HG03196 (cell line): ENCODE results near the gene STRIT1.
"Not testable (repeated sequence)": the region's sequence is repeated elsewhere in the genome, so short reads cannot be mapped to it uniquely, and the experiment has no call there.

Source experiments
- ATAC-seq: cut with Tn5 transposase; IDR thresholded peaks from one replicate; pipeline ENCODE4 v1.9.1; 2021; ENCODE audit not compliant: unreplicated experiment

Gene STRIT1

GRCh38 chr3:155313916-155314315 is 20.4 kb upstream of the STRIT1 start:
- no peak for ATAC-seq

DNA sequence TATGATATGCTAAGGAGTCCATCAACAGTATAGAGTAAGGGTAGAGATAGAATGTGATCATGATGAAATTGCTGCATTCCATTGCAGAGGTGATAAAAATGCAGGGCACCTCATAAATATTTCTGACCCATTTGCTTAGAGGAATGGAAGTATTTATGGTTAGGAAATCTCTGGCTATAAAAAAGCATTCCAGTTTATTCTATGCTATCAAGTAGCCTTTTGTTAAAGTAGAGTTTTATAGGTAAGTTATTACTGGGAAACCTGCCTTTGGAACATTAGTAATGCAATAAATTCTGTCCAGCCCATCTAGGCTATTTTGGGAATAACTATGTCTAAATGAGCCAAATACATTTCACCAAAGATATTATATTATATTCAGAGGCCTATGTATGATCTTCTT is 19.8 kb upstream of the STRIT1 start:
- no peak for ATAC-seq

DNA sequence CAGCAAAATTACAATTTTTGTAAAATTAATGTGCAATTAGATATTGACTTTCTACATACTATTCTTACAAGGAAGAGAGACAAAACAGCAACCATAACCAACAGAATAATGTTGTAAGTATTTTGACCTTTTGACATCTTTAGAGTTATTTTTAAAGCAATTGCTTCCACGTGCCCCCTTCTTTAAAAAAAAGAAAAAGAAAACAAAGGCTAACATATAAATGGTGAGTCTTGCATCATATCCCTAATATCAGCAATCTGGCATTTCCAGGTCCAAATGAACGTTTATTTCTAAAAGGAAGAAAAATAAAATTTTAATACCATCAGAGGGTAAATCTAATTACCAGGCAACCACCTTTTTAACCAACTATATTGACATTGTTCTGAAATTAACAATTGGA is 19.3 kb upstream of the STRIT1 start:
- ATAC-seq: no peak

GRCh38 chr3:155309581-155309980 is 16.1 kb upstream of the STRIT1 start:
- ATAC-seq: no peak

DNA sequence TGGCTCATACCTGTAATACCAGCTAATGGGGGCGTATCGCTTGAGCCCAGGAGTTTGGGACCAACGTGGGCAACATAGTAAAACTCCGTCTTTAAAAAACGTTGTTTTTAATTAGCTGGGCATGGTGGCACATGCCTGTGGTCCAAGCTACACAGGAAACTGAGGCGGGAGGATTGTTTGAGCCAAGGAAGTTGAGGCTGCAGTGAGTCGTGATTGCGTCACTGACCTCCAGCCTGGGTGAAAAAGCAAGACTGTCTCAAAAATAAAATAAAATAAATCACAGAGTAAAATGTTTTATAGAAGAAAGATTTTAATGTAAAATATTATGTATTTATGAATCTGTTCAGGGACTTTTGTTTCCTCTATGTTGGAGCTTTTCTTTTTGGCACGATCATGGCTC is 15.3 kb upstream of the STRIT1 start:
- ATAC-seq: no peak

GRCh38 chr3:155307183-155307582 is 13.7 kb upstream of the STRIT1 start:
- no peak for ATAC-seq

DNA sequence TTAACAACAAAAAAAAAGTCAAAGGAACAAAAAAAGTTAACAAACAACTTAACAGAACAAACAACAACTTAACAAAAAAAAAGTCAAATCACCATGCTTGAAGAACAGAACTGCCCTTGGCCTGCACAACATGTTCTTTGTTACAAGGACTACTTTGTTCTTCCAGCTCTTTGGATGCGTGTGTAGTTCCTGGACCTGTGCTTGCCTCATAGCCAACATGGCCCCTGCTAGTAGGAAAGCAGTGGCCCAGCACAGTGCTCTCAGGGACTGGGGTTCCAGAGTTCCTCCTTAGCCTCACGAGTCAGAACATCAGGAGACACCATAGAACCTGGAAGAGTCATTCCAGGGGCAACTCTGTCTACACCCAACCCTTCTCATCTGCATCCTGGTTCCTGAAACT is 10.9 kb upstream of the STRIT1 start:
- ATAC-seq: no peak

DNA sequence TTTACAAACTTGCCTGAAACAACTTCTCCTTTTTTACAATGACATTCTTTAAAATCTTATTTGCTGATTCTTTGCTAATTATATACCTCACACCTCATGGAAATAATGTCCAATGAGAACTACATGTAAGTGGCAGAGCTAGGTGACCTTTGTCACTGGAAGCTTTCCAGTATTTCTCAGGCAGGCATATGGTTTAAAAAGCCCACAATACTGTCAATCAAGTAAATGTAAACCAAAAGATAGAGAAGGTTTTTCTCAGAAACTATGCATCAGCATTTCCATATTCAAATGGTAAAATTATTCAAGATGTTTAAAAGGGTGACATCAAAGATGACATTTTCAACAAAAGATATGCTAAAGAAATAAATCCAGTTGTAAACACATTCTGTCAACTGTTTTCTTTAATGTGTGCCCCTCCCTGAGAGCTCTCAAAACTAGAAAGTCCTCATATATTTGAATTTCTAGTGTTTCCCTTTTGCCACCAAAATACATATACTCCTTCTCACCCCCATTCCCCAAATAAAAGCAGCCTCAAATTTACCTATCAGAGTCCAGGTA is 10.1 kb upstream of the STRIT1 start:
- ATAC-seq: no peak

GRCh38 chr3:155302891-155303290 is 9.4 kb upstream of the STRIT1 start:
- ATAC-seq: no peak

DNA sequence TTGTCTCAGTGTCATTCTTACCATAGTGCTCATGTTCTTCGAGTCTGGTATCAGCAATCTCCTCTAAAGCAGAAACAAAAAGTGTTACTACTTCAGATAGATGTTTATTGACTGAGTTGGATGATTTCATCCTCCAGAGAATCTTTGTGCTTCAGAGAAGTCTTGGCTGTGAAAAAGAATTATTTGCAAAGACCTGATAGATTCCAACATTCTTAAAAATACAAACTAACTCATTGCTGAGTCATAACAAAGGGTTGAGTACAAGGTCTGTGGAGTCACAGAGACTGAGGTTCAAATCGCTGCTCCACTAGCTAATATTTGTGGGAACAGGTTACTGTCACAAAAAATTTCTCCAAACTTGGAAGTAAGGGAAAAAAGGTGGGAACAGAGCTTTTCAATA is 9.0 kb upstream of the STRIT1 start:
- no peak for ATAC-seq

DNA sequence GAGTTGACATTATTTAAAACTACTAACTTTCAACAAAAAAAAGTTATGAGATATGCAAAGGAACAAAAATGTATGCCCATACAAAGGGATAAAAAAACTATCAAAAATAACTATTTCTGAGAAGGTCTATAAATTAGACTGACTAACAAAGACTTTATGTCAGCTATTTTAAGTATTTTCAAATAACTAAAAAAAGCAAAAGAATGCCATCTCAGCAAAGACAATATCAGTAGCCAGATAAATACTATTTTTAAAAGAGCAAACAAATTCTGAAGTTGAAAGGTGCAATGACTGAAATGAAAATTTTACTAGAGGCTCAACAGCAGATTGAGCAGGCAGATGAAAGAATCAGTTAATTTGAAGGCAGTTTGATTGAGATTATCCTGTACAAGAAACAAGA is 3.6 kb upstream of the STRIT1 start:
- no peak for ATAC-seq

GRCh38 chr3:155296413-155296812 is 2.9 kb upstream of the STRIT1 start:
- no peak for ATAC-seq

DNA sequence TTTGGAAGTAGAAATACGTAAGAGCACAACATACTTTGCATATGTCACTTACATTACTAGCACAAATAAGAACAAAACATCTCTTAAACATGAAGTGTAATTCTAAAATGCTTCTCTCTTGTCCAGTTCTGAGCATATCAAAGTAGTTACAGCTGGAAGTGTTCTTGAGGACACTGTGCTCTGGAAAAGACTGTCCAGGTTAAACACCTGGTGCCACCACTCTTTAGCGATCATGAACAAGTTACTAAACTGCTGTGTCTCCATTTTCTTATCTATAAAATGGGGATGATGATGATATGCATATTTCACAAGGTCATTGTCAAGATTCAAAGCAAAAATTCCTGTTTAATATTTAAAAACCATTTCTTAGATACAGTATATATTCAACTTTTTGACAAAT is 790 bp downstream of the STRIT1 start:
- no peak for ATAC-seq

DNA sequence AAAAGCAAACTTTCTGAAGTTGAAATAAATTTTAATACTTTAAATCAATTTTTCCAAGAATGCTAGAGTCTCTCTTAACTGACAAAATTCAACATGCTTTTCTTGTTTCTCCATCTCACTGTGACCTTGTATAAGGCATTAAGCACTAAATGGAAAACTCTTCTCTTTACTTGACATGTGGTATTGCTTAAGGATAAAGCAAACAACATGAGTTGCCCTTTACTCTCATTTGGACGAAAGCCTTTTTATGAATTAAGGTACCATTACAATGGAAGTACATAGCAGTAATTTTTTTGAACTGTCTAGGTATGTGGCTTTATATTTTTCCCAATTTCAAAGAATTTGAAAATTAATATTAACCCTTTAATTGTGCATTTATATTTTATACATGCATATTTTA is 1.4 kb downstream of the STRIT1 start:
- ATAC-seq: no peak

DNA sequence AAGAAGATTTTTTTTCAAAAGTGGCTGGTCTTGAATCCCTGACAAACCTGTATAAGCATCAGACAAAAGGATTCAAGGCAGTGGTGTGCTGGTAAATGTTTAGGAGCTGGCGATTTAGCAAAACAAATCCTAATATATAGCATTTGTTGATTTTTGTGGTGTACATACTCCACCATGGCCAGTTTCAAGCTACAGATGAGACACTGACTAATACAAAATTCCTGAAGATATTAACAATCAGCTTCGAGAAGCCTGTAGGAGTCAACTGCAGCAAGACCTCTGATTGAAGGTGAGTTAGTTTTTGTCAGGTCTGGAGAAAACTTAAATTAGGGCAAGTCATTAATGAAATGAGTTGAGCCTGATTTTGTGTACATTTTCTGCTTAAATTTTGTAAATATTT is 6.7 kb downstream of the STRIT1 start:
- ATAC-seq: no peak

- ATAC-seq: no peak
Measured at GRCh38 chr3:155285936-155286335, 7.5 kb downstream of the STRIT1 start.

DNA sequence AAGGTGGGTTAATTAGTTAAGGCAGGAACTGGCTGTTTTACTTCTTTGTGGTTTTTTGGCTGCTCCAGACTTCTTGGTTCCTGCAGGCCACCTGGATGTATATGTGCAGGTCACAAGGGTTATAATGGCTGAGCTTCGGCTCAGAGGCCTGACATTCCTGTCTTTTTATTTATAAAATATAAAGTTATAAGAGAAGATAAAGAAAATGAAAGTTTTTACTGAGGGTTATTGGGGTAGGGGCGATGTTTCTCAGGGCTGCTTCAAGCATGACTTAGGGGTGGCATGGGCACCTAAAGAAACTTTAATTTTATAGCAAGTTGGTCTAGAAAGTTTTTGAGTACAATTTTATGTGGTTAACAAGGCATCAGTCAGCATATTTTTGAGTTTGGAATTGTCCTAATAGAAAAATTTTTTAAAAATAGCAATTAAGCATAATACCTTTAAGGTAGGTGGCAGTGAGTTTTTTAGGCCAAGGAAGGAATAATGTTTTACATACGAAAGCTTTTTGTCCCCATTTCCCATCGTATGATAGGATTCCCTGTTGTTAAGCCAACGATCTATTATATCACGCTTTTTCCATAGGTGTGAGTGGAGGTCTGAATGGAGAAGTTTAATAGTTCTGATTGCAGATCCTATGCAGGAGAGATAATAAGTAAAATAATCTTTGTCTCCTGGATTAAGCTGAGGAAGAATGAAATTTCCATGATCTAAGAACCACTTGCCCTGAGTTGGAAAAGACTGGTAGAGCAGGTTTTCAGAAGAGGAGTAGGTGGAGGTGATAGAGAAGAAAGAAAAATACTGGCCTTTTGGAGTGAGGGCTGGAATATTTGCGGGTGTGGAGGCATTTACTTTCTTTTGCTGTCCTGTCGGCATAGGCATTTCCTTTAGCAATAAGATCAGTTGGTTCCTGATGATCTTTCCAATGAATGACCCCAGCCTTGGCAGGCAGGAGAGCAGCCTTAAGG is 10.1 kb downstream of the STRIT1 start:
- ATAC-seq: no peak

GRCh38 chr3:155282385-155283091 is 10.9 kb downstream of the STRIT1 start:
- no peak for ATAC-seq

- ATAC-seq: no peak
Measured at GRCh38 chr3:155281912-155282311, 11.6 kb downstream of the STRIT1 start.

DNA sequence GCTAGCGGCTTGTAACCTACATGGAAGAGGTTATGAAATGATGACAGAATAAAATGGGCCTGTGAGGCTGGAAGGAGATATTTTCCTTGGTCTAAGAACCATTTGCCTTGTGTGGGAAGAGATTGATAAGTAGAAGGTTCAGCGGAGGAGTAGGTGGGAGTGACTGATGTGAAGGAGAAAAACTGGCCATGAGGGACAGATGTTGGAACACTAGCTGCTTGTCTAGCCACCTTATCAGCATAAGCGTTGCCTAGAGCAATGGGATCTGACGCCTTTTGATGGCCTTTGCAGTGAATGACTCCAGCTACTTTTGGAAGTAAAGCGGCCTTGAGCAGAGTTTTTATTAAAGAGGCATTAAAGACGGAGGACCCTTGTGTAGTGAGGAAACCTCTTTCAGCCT is 17.4 kb downstream of the STRIT1 start:
- not testable (repeated sequence) for ATAC-seq

DNA sequence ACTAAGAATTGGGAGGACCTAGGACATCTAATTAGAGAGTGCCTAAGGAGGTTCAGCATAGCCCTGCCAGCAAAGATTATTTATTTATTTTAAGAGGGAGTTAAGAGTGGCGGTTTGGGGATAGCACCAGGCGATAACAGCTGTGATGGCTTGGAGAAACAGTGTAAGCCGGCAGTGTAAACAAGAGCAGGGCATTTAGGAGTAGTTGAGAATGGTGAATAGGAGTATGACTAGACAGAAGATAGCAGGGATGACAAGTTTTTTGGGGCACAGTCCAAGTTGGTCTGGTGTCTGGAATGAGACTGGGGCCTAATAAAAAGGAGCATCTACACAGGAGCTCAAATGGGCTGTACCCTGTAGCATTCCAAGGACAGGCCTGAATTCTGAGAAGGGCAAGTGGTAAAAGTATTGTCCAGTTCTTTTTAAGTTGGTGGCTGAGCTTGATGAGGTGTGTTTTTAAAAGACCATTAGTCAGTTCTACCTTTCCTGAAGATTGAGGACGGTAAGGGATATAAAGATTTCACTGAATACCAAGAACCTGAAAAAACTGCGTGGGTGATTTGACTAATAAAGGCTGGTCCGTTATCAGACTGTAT is 18.2 kb downstream of the STRIT1 start:
- ATAC-seq: not testable (repeated sequence)

DNA sequence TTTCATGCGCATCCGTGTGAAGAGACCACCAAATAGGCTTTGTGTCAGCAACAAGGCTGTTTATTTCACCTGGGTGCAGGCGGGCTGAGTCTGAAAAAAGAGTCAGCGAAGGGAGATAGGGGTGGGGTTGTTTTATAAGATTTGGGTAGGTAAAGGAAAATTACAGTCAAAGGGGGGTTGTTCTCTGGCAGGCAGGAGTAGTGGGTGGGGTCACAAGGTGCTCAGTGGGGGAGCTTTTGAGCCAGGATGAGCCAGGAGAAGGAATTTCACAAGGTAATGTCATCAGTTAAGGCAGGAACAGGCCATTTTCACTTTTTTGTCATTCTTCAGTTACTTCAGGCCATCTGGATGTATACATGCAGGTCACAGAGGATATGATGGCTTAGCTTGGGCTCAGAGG is 19.0 kb downstream of the STRIT1 start:
- not testable (repeated sequence) for ATAC-seq
